GM06990 (cell line): Measurements from ENCODE around the gene C4orf50.

Experiments used
- DNase-seq: peaks from one replicate; pipeline ENCODE4 v3.0.0-alpha.2; 2011; ENCODE audit not compliant: insufficient read length; ENCODE audit errors: extremely low read depth
- H3K27me3 ChIP-seq: replicated peaks from 2 replicates; pipeline ENCODE4 v1.6.0; 2011; ENCODE audit warnings: low read length; ENCODE audit not compliant: control insufficient read depth, insufficient read depth
- H3K36me3 ChIP-seq: 2 replicates; pipeline ENCODE4 v1.5.1; 2011; ENCODE audit warnings: low read length; ENCODE audit not compliant: control insufficient read depth, insufficient read depth
- H3K4me3 ChIP-seq: replicated peaks from 2 replicates; pipeline ENCODE4 v1.5.1; 2011; ENCODE audit warnings: low read depth, mild to moderate bottlenecking, control low read depth, low read length
- CTCF ChIP-seq: IDR thresholded peaks from 2 replicates; pipeline ENCODE4 v1.5.1; 2011; ENCODE audit warnings: low read length, control low read depth, mild to moderate bottlenecking, inconsistent platforms; ENCODE audit not compliant: insufficient read depth, poor library complexity, severe bottlenecking

C4orf50 gene

GRCh38 chr4:6013564-6013963, 4.7 kb downstream of the C4orf50 start:
- Histone ChIP-seq H3K27me3 (peaks cover 5% of the 10 kb centered on the region), H3K4me3 (no peak overlapping the region), H3K36me3 (no peaks in the 10 kb centered on the region)
- DNase-seq, result no peak
- TF ChIP-seq CTCF, result no peak

GRCh38 chr4:6012200-6012599, 6.0 kb downstream of the C4orf50 start:
- no peak for DNase-seq
- no peak for TF ChIP-seq CTCF
- Histone ChIP-seq H3K4me3 (no peak overlapping the region), H3K36me3 (no peaks in the 10 kb centered on the region), H3K27me3 (peaks cover 2% of the 10 kb centered on the region)

GRCh38 chr4:6011686-6012085, 6.5 kb downstream of the C4orf50 start:
- TF ChIP-seq CTCF, result no peak
- H3K4me3 ChIP-seq, result no peak overlapping the region
- H3K27me3 ChIP-seq, result peaks cover 2% of the 10 kb centered on the region
- no peaks in the 10 kb centered on the region for H3K36me3 ChIP-seq
- DNase-seq, result no peak

- no peak for DNase-seq
- Histone ChIP-seq H3K36me3 (no peaks in the 10 kb centered on the region), H3K27me3 (peaks cover 2% of the 10 kb centered on the region), H3K4me3 (no peak overlapping the region)
- TF ChIP-seq CTCF, result no peak
Observed at GRCh38 chr4:6011271-6011671, 7.0 kb downstream of the C4orf50 start.

- H3K4me3 ChIP-seq, result no peak overlapping the region
- no peak for DNase-seq
- peaks cover 2% of the 10 kb centered on the region for H3K27me3 ChIP-seq
- no peaks in the 10 kb centered on the region for H3K36me3 ChIP-seq
- TF ChIP-seq CTCF, result no peak
Observed at GRCh38 chr4:6010789-6011188, 7.4 kb downstream of the C4orf50 start.

- Histone ChIP-seq H3K4me3 (no peak overlapping the region), H3K36me3 (no peaks in the 10 kb centered on the region), H3K27me3 (peaks cover 2% of the 10 kb centered on the region)
- DNase-seq, result no peak
- no peak for TF ChIP-seq CTCF
Observed at GRCh38 chr4:6009452-6009851, 8.8 kb downstream of the C4orf50 start.
